ENCODE results near the gene RHBG.

The RHBG gene

GRCh38 chr1:156422602-156423091 is 53.6 kb downstream of the RHBG start:
- in situ Hi-C loops (cut with HindIII; ENCODE audit: low sequenced_read_pairs), result no loop called here

GRCh38 chr1:156423422-156424352 is 54.7 kb downstream of the RHBG start:
- in situ Hi-C loops (cut with HindIII; ENCODE audit: low sequenced_read_pairs), result no loop called here

GRCh38 chr1:156424806-156425432 is 55.9 kb downstream of the RHBG start:
- in situ Hi-C loops (cut with HindIII; ENCODE audit: low sequenced_read_pairs), result no loop called here

GRCh38 chr1:156425943-156426342 is 56.9 kb downstream of the RHBG start:
- in situ Hi-C loops (cut with HindIII; ENCODE audit: low sequenced_read_pairs), result no loop called here

- in situ Hi-C loops (cut with HindIII; ENCODE audit: low sequenced_read_pairs), result no loop called here
These were observed 58.9 kb downstream of the RHBG start for GRCh38 chr1:156427957-156428356.

- in situ Hi-C loops (cut with HindIII; ENCODE audit: low sequenced_read_pairs), result no loop called here
These were observed 59.8 kb downstream of the RHBG start for GRCh38 chr1:156428746-156429288.

- in situ Hi-C loops (cut with HindIII; ENCODE audit: low sequenced_read_pairs), result loop anchor here (5.0 kb wide), 2 partner anchors 57 to 93 kb away; no protein-coding TSS in a partner anchor
These were observed 60.5 kb downstream of the RHBG start for GRCh38 chr1:156429313-156430060.

- in situ Hi-C loops (cut with HindIII; ENCODE audit: low sequenced_read_pairs), result loop anchor here (5.0 kb wide), 2 partner anchors 58 to 92 kb away; no protein-coding TSS in a partner anchor
These were observed 61.3 kb downstream of the RHBG start for GRCh38 chr1:156430303-156430702.

GRCh38 chr1:156430866-156431265 is 61.9 kb downstream of the RHBG start:
- in situ Hi-C loops (cut with HindIII; ENCODE audit: low sequenced_read_pairs), result loop anchor here (5.0 kb wide), 2 partner anchors 59 to 91 kb away; no protein-coding TSS in a partner anchor

GRCh38 chr1:156431366-156431765 is 62.4 kb downstream of the RHBG start:
- in situ Hi-C loops (cut with HindIII; ENCODE audit: low sequenced_read_pairs), result loop anchor here (5.0 kb wide), 2 partner anchors 59 to 91 kb away; no protein-coding TSS in a partner anchor

GRCh38 chr1:156431769-156432668 is 63.0 kb downstream of the RHBG start:
- in situ Hi-C loops (cut with HindIII; ENCODE audit: low sequenced_read_pairs), result loop anchor here (5.0 kb wide), 2 partner anchors 60 to 90 kb away; no protein-coding TSS in a partner anchor

- in situ Hi-C loops (cut with HindIII; ENCODE audit: low sequenced_read_pairs), result loop anchor here (5.0 kb wide), 2 partner anchors 60 to 90 kb away; no protein-coding TSS in a partner anchor
These were observed 63.6 kb downstream of the RHBG start for GRCh38 chr1:156432669-156433018.

GRCh38 chr1:156433032-156433431 is 64.0 kb downstream of the RHBG start:
- in situ Hi-C loops (cut with HindIII; ENCODE audit: low sequenced_read_pairs), result loop anchor here (5.0 kb wide), 2 partner anchors 61 to 89 kb away; no protein-coding TSS in a partner anchor

- in situ Hi-C loops (cut with HindIII; ENCODE audit: low sequenced_read_pairs), result loop anchor here (5.0 kb wide), 2 partner anchors 61 to 89 kb away; no protein-coding TSS in a partner anchor
These were observed 64.6 kb downstream of the RHBG start for GRCh38 chr1:156433602-156434001.
